ENCODE results near the gene C2orf76.

DNA sequence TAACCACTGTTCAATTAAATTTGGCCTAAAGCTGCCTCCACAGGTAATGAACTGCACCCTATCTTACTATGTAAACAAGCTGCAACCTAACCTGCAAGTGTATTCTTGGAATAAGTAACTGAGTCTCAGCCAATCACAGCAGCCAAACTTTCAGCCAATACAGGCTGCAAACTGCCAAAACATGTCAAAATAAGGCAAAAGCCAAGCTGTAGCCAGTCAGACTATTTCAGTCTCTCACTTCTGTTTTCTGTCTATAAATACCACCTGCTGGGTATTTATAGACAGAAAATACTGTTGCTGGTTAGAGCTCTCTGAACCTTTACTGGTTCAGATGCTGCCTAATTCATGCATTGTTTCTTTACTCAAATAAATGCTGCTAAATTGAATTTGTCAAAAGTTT lies 14.3 kb downstream of the C2orf76 start:
- TF ChIP-seq, protein P1, sequence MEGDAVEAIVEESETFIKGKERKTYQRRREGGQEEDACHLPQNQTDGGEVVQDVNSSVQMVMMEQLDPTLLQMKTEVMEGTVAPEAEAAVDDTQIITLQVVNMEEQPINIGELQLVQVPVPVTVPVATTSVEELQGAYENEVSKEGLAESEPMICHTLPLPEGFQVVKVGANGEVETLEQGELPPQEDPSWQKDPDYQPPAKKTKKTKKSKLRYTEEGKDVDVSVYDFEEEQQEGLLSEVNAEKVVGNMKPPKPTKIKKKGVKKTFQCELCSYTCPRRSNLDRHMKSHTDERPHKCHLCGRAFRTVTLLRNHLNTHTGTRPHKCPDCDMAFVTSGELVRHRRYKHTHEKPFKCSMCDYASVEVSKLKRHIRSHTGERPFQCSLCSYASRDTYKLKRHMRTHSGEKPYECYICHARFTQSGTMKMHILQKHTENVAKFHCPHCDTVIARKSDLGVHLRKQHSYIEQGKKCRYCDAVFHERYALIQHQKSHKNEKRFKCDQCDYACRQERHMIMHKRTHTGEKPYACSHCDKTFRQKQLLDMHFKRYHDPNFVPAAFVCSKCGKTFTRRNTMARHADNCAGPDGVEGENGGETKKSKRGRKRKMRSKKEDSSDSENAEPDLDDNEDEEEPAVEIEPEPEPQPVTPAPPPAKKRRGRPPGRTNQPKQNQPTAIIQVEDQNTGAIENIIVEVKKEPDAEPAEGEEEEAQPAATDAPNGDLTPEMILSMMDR (IDR thresholded peaks at IDR 0.05; ENCODE audit: borderline replicate concordance, extremely low read depth, low read length, poor library complexity, severe bottlenecking) = no peak
- TF ChIP-seq EZH2 (IDR thresholded peaks at IDR 0.05; ENCODE audit: borderline replicate concordance, low read depth, low read length, severe bottlenecking) = no peak
